Natural killer cell (primary cell): Measurements from ENCODE around the gene TRAIP. TPM values are rescaled to one million over a fixed set of nuclear protein-coding genes. Genes with fewer than 3 reads are reported as not detected.

ENCODE experiments used
- ATAC-seq, 3 donors: fragments of 150-1000 bp in 2 of 3; fragments of 200-7000 bp in 1 of 3; cut with Tn5 transposase; 1 replicate in 1 of 3; 2 replicates in 2 of 3; pipeline ENCODE4 v1.10.0; 2021; ENCODE audit warnings: mild to moderate bottlenecking in 2 of 3, moderate library complexity in 2 of 3
- DNase-seq, 2 donors: peaks; one replicate each; pipeline versions ENCODE4 v3.0.0 to v3.0.0-alpha.2; 2013 to 2021; ENCODE audit warnings: mixed read lengths in 1 of 2
- H3K27ac ChIP-seq: one replicate; pipeline ENCODE4 v1.5.1; 2013; ENCODE audit warnings: mild to moderate bottlenecking, low read length
- H3K27me3 ChIP-seq: one replicate; pipeline ENCODE4 v1.6.1; 2013; ENCODE audit warnings: low read length; ENCODE audit not compliant: control insufficient read depth, insufficient read depth
- H3K36me3 ChIP-seq: one replicate; pipeline ENCODE4 v1.6.1; 2013; ENCODE audit warnings: low read length; ENCODE audit not compliant: control insufficient read depth, insufficient read depth
- H3K4me1 ChIP-seq: one replicate; pipeline ENCODE4 v1.6.1; 2013; ENCODE audit warnings: low read length; ENCODE audit not compliant: control insufficient read depth, insufficient read depth
- H3K4me3 ChIP-seq: one replicate; pipeline ENCODE4 v1.5.1; 2013; ENCODE audit warnings: low read length
- H3K9me3 ChIP-seq: one replicate; pipeline ENCODE4 v1.6.1; 2013; ENCODE audit warnings: low read length; ENCODE audit not compliant: control insufficient read depth, insufficient read depth
- H3K27ac Mint-ChIP-seq, 2 donors: one replicate each; pipeline ENCODE4 v1.8.0; 2022; ENCODE audit warnings: mild to moderate bottlenecking in 2 of 2, mixed read lengths in 2 of 2, moderate library complexity in 1 of 2
- H3K27me3 Mint-ChIP-seq, 2 donors: one replicate each; pipeline ENCODE4 v1.8.0; 2022; ENCODE audit warnings: low read depth in 2 of 2, mixed read lengths in 2 of 2
- H3K36me3 Mint-ChIP-seq: one replicate; pipeline ENCODE4 v1.8.0; 2022; ENCODE audit warnings: mixed read lengths
- H3K4me1 Mint-ChIP-seq, 2 donors: one replicate each; pipeline ENCODE4 v1.8.0; 2022; ENCODE audit warnings: mixed read lengths in 2 of 2
- H3K4me3 Mint-ChIP-seq: one replicate; pipeline ENCODE4 v1.8.0; 2022; ENCODE audit warnings: mild to moderate bottlenecking, moderate library complexity, mixed read lengths
- H3K9me3 Mint-ChIP-seq, 2 donors: one replicate each; pipeline ENCODE4 v1.8.0; 2022; ENCODE audit warnings: mixed read lengths in 2 of 2
- WGBS: methylation state at CpG from one replicate; pipeline ENCODE4 v1.1.7; 2013; ENCODE audit warnings: missing lambda C conversion rate; ENCODE audit not compliant: insufficient coverage; 5-methylcytosine and 5-hydroxymethylcytosine counted together
- intact Hi-C: fragments of 100-400 bp; cut with micrococcal nuclease; formaldehyde crosslinking; loops from one replicate; pipeline ENCODE4 v1.14.2; 2022
- total RNA-seq, 4 donors: library from RNA; stranded (reverse); fragments of 120-200 nt in 1 of 4; gene quantifications; one replicate each; pipeline versions ENCODE4 v1.2.3 to v1.2.4, GENCODE V29; 2013 to 2022
- TF ChIP-seq, protein P1 (sequence below): fragments of 200-600 bp; IDR thresholded peaks from one replicate; pipeline ENCODE4 v1.8.0; 2022; ENCODE audit warnings: antibody characterized with exemption

The TRAIP gene
- total RNA-seq, 3 donors from 2014 or later (not counting 1 experiment from before 2014, with no cell fraction given): 3.3 to 6.2 (median 4.0) TPM

DNA sequence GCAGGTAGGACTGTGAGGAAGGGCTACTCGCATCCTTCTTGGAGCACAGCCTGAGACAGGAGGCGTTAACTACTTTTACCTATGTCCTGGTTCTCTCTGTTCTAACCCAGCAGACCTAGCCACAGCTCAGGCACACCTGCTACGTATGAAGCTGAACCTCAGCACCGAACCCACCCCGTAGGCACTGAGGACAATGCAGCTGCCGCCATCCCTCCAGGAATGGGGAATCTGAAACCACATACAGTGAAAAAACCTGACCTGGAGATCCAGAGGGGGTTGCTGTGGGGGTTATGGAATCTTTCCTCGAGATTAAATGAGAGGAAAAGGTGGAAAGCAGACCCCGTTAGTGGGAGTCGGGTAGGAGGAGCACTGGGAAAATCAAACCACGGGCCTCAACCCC lies 32.9 kb upstream of the TRAIP start:
- TF ChIP-seq, protein P1, sequence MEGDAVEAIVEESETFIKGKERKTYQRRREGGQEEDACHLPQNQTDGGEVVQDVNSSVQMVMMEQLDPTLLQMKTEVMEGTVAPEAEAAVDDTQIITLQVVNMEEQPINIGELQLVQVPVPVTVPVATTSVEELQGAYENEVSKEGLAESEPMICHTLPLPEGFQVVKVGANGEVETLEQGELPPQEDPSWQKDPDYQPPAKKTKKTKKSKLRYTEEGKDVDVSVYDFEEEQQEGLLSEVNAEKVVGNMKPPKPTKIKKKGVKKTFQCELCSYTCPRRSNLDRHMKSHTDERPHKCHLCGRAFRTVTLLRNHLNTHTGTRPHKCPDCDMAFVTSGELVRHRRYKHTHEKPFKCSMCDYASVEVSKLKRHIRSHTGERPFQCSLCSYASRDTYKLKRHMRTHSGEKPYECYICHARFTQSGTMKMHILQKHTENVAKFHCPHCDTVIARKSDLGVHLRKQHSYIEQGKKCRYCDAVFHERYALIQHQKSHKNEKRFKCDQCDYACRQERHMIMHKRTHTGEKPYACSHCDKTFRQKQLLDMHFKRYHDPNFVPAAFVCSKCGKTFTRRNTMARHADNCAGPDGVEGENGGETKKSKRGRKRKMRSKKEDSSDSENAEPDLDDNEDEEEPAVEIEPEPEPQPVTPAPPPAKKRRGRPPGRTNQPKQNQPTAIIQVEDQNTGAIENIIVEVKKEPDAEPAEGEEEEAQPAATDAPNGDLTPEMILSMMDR: no peak
- intact Hi-C loops: no loop called here
- H3K27me3 ChIP-seq: no peaks in the 10 kb centered on the region
- ATAC-seq: no peak
- no peaks in the 10 kb centered on the region for H3K36me3 ChIP-seq
- H3K4me3 ChIP-seq: no peak overlapping the region
- no peaks in the 10 kb centered on the region for H3K27me3 Mint-ChIP-seq
- no peak overlapping the region for H3K27ac ChIP-seq
- no peaks in the 10 kb centered on the region for H3K9me3 ChIP-seq
- H3K4me1 ChIP-seq: no peaks in the 10 kb centered on the region
- H3K4me1 Mint-ChIP-seq: peaks cover 0 to 6% of the 10 kb centered on the region in 2 donors
- no peak overlapping the region for H3K4me3 Mint-ChIP-seq
- no peak overlapping the region for H3K27ac Mint-ChIP-seq
- H3K9me3 Mint-ChIP-seq: no peaks in the 10 kb centered on the region
- no peak for DNase-seq
- 89% methylated on average over 10 of the region's 10 CpGs for WGBS
- no peaks in the 10 kb centered on the region for H3K36me3 Mint-ChIP-seq

GRCh38 chr3:49886922-49887265 lies 30.5 kb upstream of the TRAIP start:
- H3K27ac Mint-ChIP-seq: no peak overlapping the region

DNA sequence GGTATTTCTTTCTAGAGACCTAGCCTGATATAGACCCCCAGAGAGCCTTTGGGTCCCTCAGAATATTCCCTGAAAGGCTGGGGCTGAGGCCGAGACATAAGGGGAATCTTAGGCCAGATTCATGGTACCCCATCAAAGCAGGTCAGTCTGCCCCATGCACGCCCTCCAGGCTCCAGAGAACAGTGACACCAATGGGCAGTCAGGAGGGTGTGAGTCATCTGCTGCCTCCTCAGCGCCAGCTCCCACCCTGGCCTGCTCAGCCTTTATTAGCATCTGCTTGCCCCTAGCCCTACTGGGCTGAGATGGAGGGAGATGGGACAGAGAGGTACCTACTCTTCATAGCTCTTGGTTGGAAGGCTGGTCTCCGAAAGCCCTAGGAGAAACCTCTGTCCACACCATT lies 27.6 kb upstream of the TRAIP start:
- Histone ChIP-seq H3K4me3 (no peak overlapping the region), H3K9me3 (no peaks in the 10 kb centered on the region), H3K27ac (no peak overlapping the region), H3K27me3 (no peaks in the 10 kb centered on the region), H3K4me1 (no peaks in the 10 kb centered on the region), H3K36me3 (no peaks in the 10 kb centered on the region)
- Mint-ChIP-seq H3K9me3 (no peaks in the 10 kb centered on the region), H3K4me3 (no peak overlapping the region), H3K4me1 (no peaks in the 10 kb centered on the region), H3K27me3 (no peaks in the 10 kb centered on the region), H3K36me3 (no peaks in the 10 kb centered on the region), H3K27ac (no peak overlapping the region)
- WGBS: 85% methylated on average over 4 of the region's 4 CpGs
- intact Hi-C loops: no loop called here
- ATAC-seq: no peak
- TF ChIP-seq, protein P1: no peak
- no peak for DNase-seq

More at GRCh38 chr3:49886922-49887265, 30.5 kb upstream of the TRAIP start:
- Mint-ChIP-seq H3K4me3 (no peak overlapping the region), H3K9me3 (no peaks in the 10 kb centered on the region), H3K4me1 (peaks cover 0 to 6% of the 10 kb centered on the region in 2 donors), H3K27me3 (no peaks in the 10 kb centered on the region), H3K36me3 (no peaks in the 10 kb centered on the region)
- DNase-seq (no peak), ATAC-seq (no peak)
- Histone ChIP-seq H3K27me3 (no peaks in the 10 kb centered on the region), H3K4me1 (no peaks in the 10 kb centered on the region), H3K36me3 (no peaks in the 10 kb centered on the region), H3K4me3 (no peak overlapping the region), H3K27ac (no peak overlapping the region), H3K9me3 (no peaks in the 10 kb centered on the region)
- TF ChIP-seq, protein P1: no peak
- intact Hi-C loops: no loop called here

GRCh38 chr3:49882166-49882565 lies 25.8 kb upstream of the TRAIP start:
- no peak overlapping the region for H3K4me3 Mint-ChIP-seq

More at GRCh38 chr3:49882166-49882565, 25.8 kb upstream of the TRAIP start:
- Histone ChIP-seq H3K4me3 (no peak overlapping the region), H3K27me3 (no peaks in the 10 kb centered on the region), H3K9me3 (no peaks in the 10 kb centered on the region), H3K36me3 (no peaks in the 10 kb centered on the region), H3K4me1 (no peaks in the 10 kb centered on the region), H3K27ac (no peak overlapping the region)
- no peaks in the 10 kb centered on the region for H3K4me1 Mint-ChIP-seq
- H3K27me3 Mint-ChIP-seq: no peaks in the 10 kb centered on the region
- no peaks in the 10 kb centered on the region for H3K36me3 Mint-ChIP-seq
- ATAC-seq (no peak), DNase-seq (no peak)
- intact Hi-C loops: no loop called here
- TF ChIP-seq, protein P1: no peak
- H3K9me3 Mint-ChIP-seq: no peaks in the 10 kb centered on the region
- WGBS: 64% methylated on average over 6 of the region's 6 CpGs
- no peak overlapping the region for H3K27ac Mint-ChIP-seq
